ENCODE measurements around the gene APLP2.

Gene APLP2

DNA sequence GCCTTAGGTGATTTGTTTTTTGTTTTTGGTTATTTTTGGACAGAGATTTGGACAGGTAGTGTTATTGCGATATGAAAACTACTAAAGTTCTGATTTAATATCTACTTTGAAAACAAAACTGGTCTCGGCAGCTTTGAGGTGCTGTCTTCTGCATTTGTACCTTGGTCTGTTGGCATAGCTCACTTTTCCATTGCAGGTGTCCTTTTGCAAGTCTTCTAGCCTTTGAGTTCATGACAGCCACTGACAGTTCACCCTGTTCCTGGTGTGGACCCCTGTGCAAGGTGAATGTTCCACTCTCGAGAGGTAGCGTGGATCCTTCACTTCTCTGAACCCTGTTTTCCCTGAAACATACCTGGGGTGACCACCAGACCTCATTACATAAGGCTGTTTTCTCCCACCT, 45.0 kb downstream of the APLP2 start:
- TF ChIP-seq CREB1 (IDR thresholded peaks at IDR 0.05; ENCODE audit: low read depth) (no peak), TCF12 (IDR thresholded peaks at IDR 0.05; ENCODE audit: low read depth) (no peak), USF1 (IDR thresholded peaks at IDR 0.05) (no peak), RAD21 (IDR thresholded peaks at IDR 0.05; ENCODE audit: low read depth) (no peak), NFIC (IDR thresholded peaks at IDR 0.05) (no peak), TEAD4 (IDR thresholded peaks at IDR 0.05) (no peak), EGR1 (IDR thresholded peaks at IDR 0.05) (no peak), YY1 (IDR thresholded peaks at IDR 0.05; ENCODE audit: low read depth) (no peak), EP300 (IDR thresholded peaks at IDR 0.05; ENCODE audit: borderline replicate concordance) (no peak), ZBTB7A (IDR thresholded peaks at IDR 0.05; ENCODE audit: low read depth) (no peak), TAF1 (IDR thresholded peaks at IDR 0.05; ENCODE audit: low read depth) (no peak), FOXM1 (IDR thresholded peaks at IDR 0.05; ENCODE audit: borderline replicate concordance, low read depth) (no peak)

DNA sequence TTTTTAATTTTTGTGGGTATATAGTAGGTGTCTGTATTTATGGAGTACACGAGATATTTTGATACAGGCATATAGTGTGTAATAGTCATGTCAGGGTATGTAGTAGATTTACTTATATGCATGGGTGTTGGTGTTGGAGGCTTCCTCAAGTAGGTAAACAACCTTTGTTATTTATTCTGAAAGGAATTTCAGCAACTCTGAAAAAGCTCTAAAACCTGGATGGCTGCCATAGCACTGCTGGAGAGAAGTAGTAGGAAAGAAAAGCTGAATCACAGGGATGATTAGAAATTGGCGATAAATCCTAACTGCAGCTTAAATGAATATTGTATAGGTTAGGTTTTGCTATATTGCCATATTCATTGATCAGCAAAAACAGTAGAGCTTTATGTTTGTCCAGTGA, 45.5 kb downstream of the APLP2 start:
- no peak for TF ChIP-seq TCF12 (IDR thresholded peaks at IDR 0.05; ENCODE audit: low read depth)
- TF ChIP-seq, protein P1, sequence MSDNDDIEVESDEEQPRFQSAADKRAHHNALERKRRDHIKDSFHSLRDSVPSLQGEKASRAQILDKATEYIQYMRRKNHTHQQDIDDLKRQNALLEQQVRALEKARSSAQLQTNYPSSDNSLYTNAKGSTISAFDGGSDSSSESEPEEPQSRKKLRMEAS (IDR thresholded peaks at IDR 0.05): no peak

DNA sequence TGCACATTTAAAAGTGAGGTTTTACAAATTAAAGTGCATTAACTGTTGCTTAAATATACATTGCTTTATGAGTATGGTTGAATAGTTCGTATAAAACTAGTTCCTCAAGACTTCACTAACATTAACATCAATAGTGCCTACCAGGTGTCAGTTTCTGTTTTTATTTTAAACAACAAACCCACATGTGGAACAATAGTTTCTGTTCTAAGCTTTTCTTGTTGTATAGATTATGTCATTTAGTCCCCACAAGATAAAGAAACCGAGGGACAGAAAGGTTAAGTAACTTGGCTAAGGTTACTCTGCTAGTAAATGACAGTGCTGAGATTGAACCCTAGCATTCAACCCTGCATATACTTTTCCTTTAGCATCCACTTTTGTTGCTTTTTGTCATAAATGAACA, 48.5 kb downstream of the APLP2 start:
- no peak for TF ChIP-seq ZBTB7A (IDR thresholded peaks at IDR 0.05; ENCODE audit: low read depth)
- TF ChIP-seq TEAD4 (IDR thresholded peaks at IDR 0.05): no peak
- no peak for TF ChIP-seq YY1 (IDR thresholded peaks at IDR 0.05; ENCODE audit: low read depth)
- TF ChIP-seq EP300 (IDR thresholded peaks at IDR 0.05; ENCODE audit: borderline replicate concordance): no peak
- no peak for TF ChIP-seq TCF12 (IDR thresholded peaks at IDR 0.05; ENCODE audit: low read depth)
- no peak for TF ChIP-seq USF1 (IDR thresholded peaks at IDR 0.05)

- TF ChIP-seq EP300 (IDR thresholded peaks at IDR 0.05; ENCODE audit: borderline replicate concordance) (no peak), EGR1 (IDR thresholded peaks at IDR 0.05) (no peak), TCF12 (IDR thresholded peaks at IDR 0.05; ENCODE audit: low read depth) (no peak), YY1 (IDR thresholded peaks at IDR 0.05; ENCODE audit: low read depth) (no peak), REST (IDR thresholded peaks at IDR 0.05; ENCODE audit: low read depth) (no peak), CEBPB (IDR thresholded peaks at IDR 0.05) (no peak), NFIC (IDR thresholded peaks at IDR 0.05) (no peak), CREB1 (IDR thresholded peaks at IDR 0.05; ENCODE audit: low read depth) (no peak), TAF1 (IDR thresholded peaks at IDR 0.05; ENCODE audit: low read depth) (no peak), USF1 (IDR thresholded peaks at IDR 0.05) (no peak), RAD21 (IDR thresholded peaks at IDR 0.05; ENCODE audit: low read depth) (no peak), FOXM1 (IDR thresholded peaks at IDR 0.05; ENCODE audit: borderline replicate concordance, low read depth) (no peak), ZBTB7A (IDR thresholded peaks at IDR 0.05; ENCODE audit: low read depth) (no peak)
- TF ChIP-seq, protein P1 (IDR thresholded peaks at IDR 0.05): no peak
These were observed 49.1 kb downstream of the APLP2 start for GRCh38 chr11:130118636-130119387.

DNA sequence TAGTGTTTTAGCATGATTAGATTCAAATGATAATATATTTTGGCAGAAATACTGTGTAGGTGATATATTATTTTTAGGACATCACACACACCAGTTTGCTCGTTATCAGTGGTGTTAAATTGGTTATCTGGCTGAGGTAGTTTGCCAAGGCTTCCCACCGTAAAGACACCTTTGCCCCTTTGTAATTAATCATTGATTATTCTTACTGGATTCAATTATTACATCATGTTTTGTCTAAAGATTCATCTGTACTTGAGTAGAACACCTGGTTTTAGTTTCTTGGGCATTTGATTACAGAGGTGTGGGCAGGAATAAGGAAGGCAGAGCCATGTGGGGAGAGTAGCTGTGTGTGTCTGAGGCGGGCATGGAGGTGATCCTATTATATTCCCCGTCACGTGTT, 50.4 kb downstream of the APLP2 start:
- TF ChIP-seq TEAD4 (IDR thresholded peaks at IDR 0.05): no peak
- no peak for TF ChIP-seq NFIC (IDR thresholded peaks at IDR 0.05)
- TF ChIP-seq EP300 (IDR thresholded peaks at IDR 0.05; ENCODE audit: borderline replicate concordance): no peak
- TF ChIP-seq, protein P1 (IDR thresholded peaks at IDR 0.05): no peak
- TF ChIP-seq USF1 (IDR thresholded peaks at IDR 0.05): no peak

- TF ChIP-seq, protein P1 (IDR thresholded peaks at IDR 0.05): no peak
- no peak for TF ChIP-seq EGR1 (IDR thresholded peaks at IDR 0.05)
- no peak for TF ChIP-seq TEAD4 (IDR thresholded peaks at IDR 0.05)
- no peak for TF ChIP-seq ZBTB7A (IDR thresholded peaks at IDR 0.05; ENCODE audit: low read depth)
- no peak for TF ChIP-seq USF1 (IDR thresholded peaks at IDR 0.05)
- TF ChIP-seq CEBPB (IDR thresholded peaks at IDR 0.05): no peak
- no peak for TF ChIP-seq RAD21 (IDR thresholded peaks at IDR 0.05; ENCODE audit: low read depth)
- no peak for TF ChIP-seq REST (IDR thresholded peaks at IDR 0.05; ENCODE audit: low read depth)
- TF ChIP-seq YY1 (IDR thresholded peaks at IDR 0.05; ENCODE audit: low read depth): no peak
- TF ChIP-seq NFIC (IDR thresholded peaks at IDR 0.05): no peak
- no peak for TF ChIP-seq FOXM1 (IDR thresholded peaks at IDR 0.05; ENCODE audit: borderline replicate concordance, low read depth)
- no peak for TF ChIP-seq CREB1 (IDR thresholded peaks at IDR 0.05; ENCODE audit: low read depth)
These were observed 51.8 kb downstream of the APLP2 start for GRCh38 chr11:130121445-130121978.

All from Ishikawa (cell line).